K562 (cell line): ENCODE measurements around the gene UTP11. TPM values are rescaled to one million over a fixed set of nuclear protein-coding genes. Genes with fewer than 3 reads are reported as not detected.
A peak's percentile ranks its signal among the peaks of the same experiment; 100 is the strongest.

Experiments used
- ATAC-seq: fragments of 200-7000 bp; cut with Tn5 transposase; 3 replicates; pipeline ENCODE4 v1.9.1; 2020; ENCODE audit warnings: moderate library complexity
- BruUV-seq: library from RNA; stranded (reverse); fragments of 400-500 nt; replicated peaks from 2 replicates; lab custom pipeline; 2021; lab: Mats Ljungman, UMichigan
- CTCF ChIA-PET: fragments of 300-600 bp; formaldehyde crosslinking; extraction: SDS; loops from one replicate; lab custom pipeline; 2021; ENCODE audit warnings: low intra/inter-chr PET ratio; lab: Yijun Ruan, JAX
- POLR2A ChIA-PET: fragments of 300-600, 350-650 bp; sonication (Branson Sonifier 250); formaldehyde crosslinking; extraction: SDS; loops from one replicate; lab custom pipeline; 2021; ENCODE audit warnings: antibody characterized with exemption, inconsistent platforms; lab: Yijun Ruan, JAX
- DNase-seq, 4 experiments: peaks; one replicate each; pipeline versions ENCODE4 v3.0.0 to v3.0.0-alpha.2; 2011 to 2018; ENCODE audit warnings: low spot score in 3 of 4, mixed read lengths in 3 of 4; ENCODE audit errors: extremely low read depth in 1 of 4
- FAIRE-seq: peaks from 2 replicates; lab custom pipeline; 2011; peaks lifted over from hg19 to GRCh38; lab: Jason Lieb, UNC
- H2AFZ ChIP-seq: 2 replicates; pipeline ENCODE4 v1.6.0; 2011; ENCODE audit warnings: low read depth, low read length, control low read depth, inconsistent platforms
- H3K27ac ChIP-seq: fragments of 200-600 bp; 3 replicates; pipeline ENCODE4 v1.8.0; 2011; ENCODE audit warnings: low read depth, mild to moderate bottlenecking, control low read depth, inconsistent platforms, low read length, moderate library complexity, mixed read lengths; ENCODE audit errors: extremely low read depth
- H3K27me3 ChIP-seq, 2 experiments: fragments of 300-600 bp in 1 of 2; 2 replicates in 1 of 2; 3 replicates in 1 of 2; pipeline versions ENCODE4 v1.6.0 to v1.8.0; 2011; ENCODE audit warnings: inconsistent platforms in 2 of 2, low read length in 2 of 2, mild to moderate bottlenecking in 1 of 2, mixed read lengths in 1 of 2, moderate library complexity in 1 of 2; ENCODE audit not compliant: control insufficient read depth in 2 of 2, insufficient read depth in 2 of 2
- H3K36me3 ChIP-seq: fragments of 300-600 bp; 3 replicates; pipeline ENCODE4 v1.8.0; 2011; ENCODE audit warnings: mild to moderate bottlenecking, low read length, inconsistent platforms; ENCODE audit not compliant: control insufficient read depth, insufficient read depth
- H3K4me1 ChIP-seq, 2 experiments: fragments of 200-600 bp in 1 of 2; replicated peaks in 1 of 2; 2 replicates in 1 of 2; 3 replicates in 1 of 2; pipeline versions ENCODE4 v1.5.1 to v1.8.0; 2011; ENCODE audit warnings: inconsistent platforms in 2 of 2, low read length in 2 of 2, mild to moderate bottlenecking in 1 of 2, mixed read lengths in 1 of 2, moderate library complexity in 1 of 2; ENCODE audit not compliant: control insufficient read depth in 2 of 2, insufficient read depth in 2 of 2
- H3K4me2 ChIP-seq: 2 replicates; pipeline ENCODE4 v1.6.1; 2011; ENCODE audit warnings: low read length, control low read depth, inconsistent platforms, mixed read lengths; ENCODE audit not compliant: insufficient read depth
- H3K4me3 ChIP-seq: fragments of 200-600 bp; sonication (generic), shearing (Covaris generic); 2 replicates; pipeline ENCODE4 v1.5.1; 2016; ENCODE audit warnings: control low read depth, inconsistent platforms
- H3K79me2 ChIP-seq: fragments of 200-600 bp; 3 replicates; pipeline ENCODE4 v1.8.0; 2011; ENCODE audit warnings: low read length, inconsistent platforms; ENCODE audit not compliant: control insufficient read depth, insufficient read depth
- H3K9ac ChIP-seq, 2 experiments: 2 replicates each; pipeline versions ENCODE4 v1.6.0 to v1.6.1; 2011; ENCODE audit warnings: low read depth in 2 of 2, low read length in 2 of 2, control low read depth in 1 of 2, inconsistent platforms in 1 of 2, mild to moderate bottlenecking in 1 of 2, mixed read lengths in 1 of 2; ENCODE audit not compliant: insufficient read depth in 1 of 2
- H3K9me1 ChIP-seq: one replicate; pipeline ENCODE4 v1.6.0; 2011; ENCODE audit warnings: inconsistent platforms, mild to moderate bottlenecking, low read length, moderate library complexity; ENCODE audit not compliant: control insufficient read depth, insufficient read depth
- H3K9me3 ChIP-seq: replicated peaks from 2 replicates; pipeline ENCODE4 v1.5.1; 2011; ENCODE audit warnings: low read depth, low read length, inconsistent platforms; ENCODE audit not compliant: control insufficient read depth, insufficient read depth
- H4K20me1 ChIP-seq: replicated peaks from 2 replicates; pipeline ENCODE4 v1.6.1; 2011; ENCODE audit warnings: low read length, inconsistent platforms, mixed read lengths; ENCODE audit not compliant: control insufficient read depth, insufficient read depth
- BHLHE40 ChIP-seq: IDR thresholded peaks from 2 replicates; pipeline ENCODE4 v1.6.1; 2011; ENCODE audit warnings: low read length, improper control_type of control experiment
- EGR1 ChIP-seq: fragments of 450-650 bp; conservative IDR thresholded peaks from 2 replicates; pipeline ENCODE4 v1.6.1; 2017; ENCODE audit warnings: mild to moderate bottlenecking
- L3MBTL2 ChIP-seq: fragments of 450-650 bp; IDR thresholded peaks from 2 replicates; pipeline ENCODE4 v1.6.1; 2016; ENCODE audit warnings: mild to moderate bottlenecking, moderate library complexity
- NR1H2 ChIP-seq: sonication (generic); formaldehyde crosslinking; IDR thresholded peaks from 2 replicates; pipeline ENCODE4 v1.4.0; 2020; ENCODE audit warnings: mild to moderate bottlenecking, missing genetic modification reagents
- WGBS: fragments of 100-300 bp; shearing (Covaris generic); methylation state at CpG from one replicate; pipeline ENCODE4 v1.1.6; 2016; ENCODE audit warnings: low coverage, mixed read lengths; ENCODE audit not compliant: insufficient coverage; ENCODE audit errors: missing lambda C conversion rate; 5-methylcytosine and 5-hydroxymethylcytosine counted together
- in situ Hi-C: fragments of 300-500 bp; cut with MboI; formaldehyde crosslinking; loops from 4 replicates; pipeline ENCODE4 v1.15.0; 2018; ENCODE audit warnings: inconsistent platforms, mixed read lengths
- intact Hi-C: fragments of 100-400 bp; cut with micrococcal nuclease; formaldehyde crosslinking; loops from 2 replicates; pipeline ENCODE4 v1.14.2; 2022
- polyA plus RNA-seq, 8 experiments: library from polyadenylated mRNA; depleted of rRNA in 4 of 8; stranded (reverse) in 5 of 8; unstranded in 3 of 8; fragments of >200 nt; fragmentation: Nextera tagmentation in 2 of 8; fragmentation: Illumina TruSeq in 1 of 8; extraction: Ambion mirVana in 2 of 8; extraction: Trizol in 1 of 8; gene quantifications; 2 replicates each; pipeline versions ENCODE4 v1.2.1 to v1.2.3, GENCODE V29; 2011 to 2014; ENCODE audit warnings: inconsistent platforms in 1 of 8, missing spikeins in 1 of 8
- total RNA-seq, 7 experiments: library from RNA; depleted of rRNA in 6 of 7; stranded (reverse); fragments of >200 nt in 6 of 7; fragmentation: Illumina TruSeq in 2 of 7; extraction: Trizol in 2 of 7; gene quantifications; 2 replicates each; pipeline versions ENCODE4 v1.2.1 to v1.2.3, GENCODE V29; 2011 to 2021; ENCODE audit warnings: low replicate concordance in 1 of 7
- TF ChIP-seq, protein P1 (sequence below), 2 experiments: IDR thresholded peaks; 2 replicates each; pipeline ENCODE4 v1.6.1; 2011; ENCODE audit warnings: borderline replicate concordance in 1 of 2, control low read depth in 1 of 2, low read depth in 1 of 2, low read length in 1 of 2, mild to moderate bottlenecking in 1 of 2, mixed read lengths in 1 of 2, moderate library complexity in 1 of 2; ENCODE audit not compliant: insufficient read depth in 1 of 2, insufficient read length in 1 of 2, poor library complexity in 1 of 2, severe bottlenecking in 1 of 2; ENCODE audit errors: extremely low read depth in 1 of 2
- TF ChIP-seq, protein P2 (sequence below), 2 experiments: fragments of 450-650 bp; conservative IDR thresholded peaks; 2 replicates each; pipeline ENCODE4 v1.6.1; 2017; ENCODE audit warnings: mild to moderate bottlenecking in 2 of 2, moderate library complexity in 2 of 2
- TF ChIP-seq, protein P3 (sequence below): sonication (generic); formaldehyde crosslinking; IDR thresholded peaks from 2 replicates; pipeline ENCODE4 v1.9.0; 2022; ENCODE audit warnings: mild to moderate bottlenecking, missing genetic modification reagents
- TF ChIP-seq, protein P4 (sequence below): sonication (generic); formaldehyde crosslinking; IDR thresholded peaks from 2 replicates; pipeline ENCODE4 v1.8.0; 2022; ENCODE audit warnings: mild to moderate bottlenecking, missing genetic modification reagents

The UTP11 gene
- total and polyA plus RNA-seq, 9 of the 15 experiments (the other 6 are each of a cell fraction or from before 2014, with no cell fraction given) = 91.1 to 378 (median 221) TPM

DNA sequence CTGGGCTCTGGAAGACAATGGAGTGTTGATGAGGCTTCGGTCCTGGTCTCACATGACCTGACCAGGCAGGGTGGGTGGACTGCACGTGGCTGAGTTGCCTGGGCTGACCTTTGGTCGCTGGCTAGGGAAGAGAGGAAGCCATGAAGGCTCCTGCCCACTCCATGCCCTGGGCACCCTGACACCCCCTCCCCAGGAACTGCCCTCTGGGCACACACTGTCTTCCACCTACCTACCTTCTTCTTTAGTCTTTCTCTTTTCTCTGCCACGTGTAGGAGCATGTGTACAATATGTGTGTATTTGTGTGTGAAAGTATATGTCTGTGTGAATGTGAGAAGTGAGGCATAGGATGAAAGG is 19.0 kb downstream of the UTP11 start:
- ChIA-PET CTCF (no interaction called here), POLR2A (no interaction called here)
- no peaks in the 10 kb centered on the region for H3K79me2 ChIP-seq
- no peaks in the 10 kb centered on the region for H3K9me1 ChIP-seq
- peak overlapping the region in 1 of 2 experiments; percentile 3; a peak in 1 of 4 replicates for H3K9ac ChIP-seq
- no peak overlapping the region for H3K27ac ChIP-seq
- BruUV-seq = no TSS peak
- no peak overlapping the region for H3K4me3 ChIP-seq
- H3K36me3 ChIP-seq = peaks cover 12% of the 10 kb centered on the region; the same call in 1 of the 3 replicates
- DNase-seq (no peak), ATAC-seq (no peak), FAIRE-seq (peak; percentile 46)
- intact Hi-C loops = loop anchor here (10.0 kb wide), 1 partner anchor 473 kb away; no protein-coding TSS in a partner anchor
- H3K4me2 ChIP-seq = no peak overlapping the region
- H3K4me1 ChIP-seq = peaks cover 10 to 38% of the 10 kb centered on the region in 2 experiments; a peak in 4 of 5 replicates
- no peak overlapping the region for H2AFZ ChIP-seq
- no peaks in the 10 kb centered on the region for H3K27me3 ChIP-seq
- peaks cover 14% of the 10 kb centered on the region for H4K20me1 ChIP-seq
- in situ Hi-C loops = loop anchor here (25.0 kb wide), 1 partner anchor 556 kb away; no protein-coding TSS in a partner anchor
- no peaks in the 10 kb centered on the region for H3K9me3 ChIP-seq
- WGBS = 21% methylated on average over 4 of the region's 4 CpGs
- TF ChIP-seq, protein P1, sequence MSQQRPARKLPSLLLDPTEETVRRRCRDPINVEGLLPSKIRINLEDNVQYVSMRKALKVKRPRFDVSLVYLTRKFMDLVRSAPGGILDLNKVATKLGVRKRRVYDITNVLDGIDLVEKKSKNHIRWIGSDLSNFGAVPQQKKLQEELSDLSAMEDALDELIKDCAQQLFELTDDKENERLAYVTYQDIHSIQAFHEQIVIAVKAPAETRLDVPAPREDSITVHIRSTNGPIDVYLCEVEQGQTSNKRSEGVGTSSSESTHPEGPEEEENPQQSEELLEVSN (IDR thresholded peaks at IDR 0.05; ENCODE audit: borderline replicate concordance in 1 of 2, extremely low read depth in 1 of 2, insufficient read depth in 1 of 2, insufficient read length in 1 of 2, low read depth in 1 of 2, low read length in 1 of 2, poor library complexity in 1 of 2, severe bottlenecking in 1 of 2) = peak in 1 of 2 experiments; percentile 30
- TF ChIP-seq, protein P2, sequence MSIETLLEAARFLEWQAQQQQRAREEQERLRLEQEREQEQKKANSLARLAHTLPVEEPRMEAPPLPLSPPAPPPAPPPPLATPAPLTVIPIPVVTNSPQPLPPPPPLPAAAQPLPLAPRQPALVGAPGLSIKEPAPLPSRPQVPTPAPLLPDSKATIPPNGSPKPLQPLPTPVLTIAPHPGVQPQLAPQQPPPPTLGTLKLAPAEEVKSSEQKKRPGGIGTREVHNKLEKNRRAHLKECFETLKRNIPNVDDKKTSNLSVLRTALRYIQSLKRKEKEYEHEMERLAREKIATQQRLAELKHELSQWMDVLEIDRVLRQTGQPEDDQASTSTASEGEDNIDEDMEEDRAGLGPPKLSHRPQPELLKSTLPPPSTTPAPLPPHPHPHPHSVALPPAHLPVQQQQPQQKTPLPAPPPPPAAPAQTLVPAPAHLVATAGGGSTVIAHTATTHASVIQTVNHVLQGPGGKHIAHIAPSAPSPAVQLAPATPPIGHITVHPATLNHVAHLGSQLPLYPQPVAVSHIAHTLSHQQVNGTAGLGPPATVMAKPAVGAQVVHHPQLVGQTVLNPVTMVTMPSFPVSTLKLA (conservative IDR thresholded peaks at IDR 0.05) = 0 out of 4 replicates have a peak, but pooled peaks of 1 of the 2 experiments have one; percentile 21
- TF ChIP-seq NR1H2 (CRISPR knock-in tag) (no peak), EGR1 (0 out of 2 replicates have a peak, but pooled peaks have one; percentile 4), BHLHE40 (0 out of 2 replicates have a peak, but pooled peaks have one; percentile 46), L3MBTL2 (peak; percentile 21; the same call in 1 of the 2 replicates)
- TF ChIP-seq, protein P3, sequence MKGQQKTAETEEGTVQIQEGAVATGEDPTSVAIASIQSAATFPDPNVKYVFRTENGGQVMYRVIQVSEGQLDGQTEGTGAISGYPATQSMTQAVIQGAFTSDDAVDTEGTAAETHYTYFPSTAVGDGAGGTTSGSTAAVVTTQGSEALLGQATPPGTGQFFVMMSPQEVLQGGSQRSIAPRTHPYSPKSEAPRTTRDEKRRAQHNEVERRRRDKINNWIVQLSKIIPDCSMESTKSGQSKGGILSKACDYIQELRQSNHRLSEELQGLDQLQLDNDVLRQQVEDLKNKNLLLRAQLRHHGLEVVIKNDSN (CRISPR knock-in tag) = peak; percentile 32; the same call in 1 of the 2 replicates
- TF ChIP-seq, protein P4, sequence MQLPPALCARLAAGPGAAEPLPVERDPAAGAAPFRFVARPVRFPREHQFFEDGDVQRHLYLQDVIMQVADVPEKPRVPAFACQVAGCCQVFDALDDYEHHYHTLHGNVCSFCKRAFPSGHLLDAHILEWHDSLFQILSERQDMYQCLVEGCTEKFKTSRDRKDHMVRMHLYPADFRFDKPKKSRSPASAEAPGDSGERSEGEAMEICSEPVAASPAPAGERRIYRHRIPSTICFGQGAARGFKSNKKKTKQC (CRISPR knock-in tag) = no peak
